HCT116 (cell line): ENCODE measurements around the gene TENM3. TPM values are rescaled to one million over a fixed set of nuclear protein-coding genes. Genes with fewer than 3 reads are reported as not detected.

Experiments
- ATAC-seq: fragments of 200-7000 bp; cut with Tn5 transposase; 2 replicates; pipeline ENCODE4 v1.9.1; 2020; ENCODE audit warnings: mild to moderate bottlenecking, moderate library complexity
- BruUV-seq: library from RNA; stranded (reverse); fragments of 400-500 nt; replicated peaks from 2 replicates; lab custom pipeline; 2021; lab: Mats Ljungman, UMichigan
- CTCF ChIA-PET: fragments of 300-600 bp; sonication (Branson Sonifier 250); formaldehyde crosslinking; loops from one replicate; lab custom pipeline; 2021; ENCODE audit warnings: antibody characterized with exemption; lab: Charles Lee
- POLR2A ChIA-PET: fragments of 300-600, 350-600 bp; sonication (Branson Sonifier 250); formaldehyde crosslinking; loops from one replicate; lab custom pipeline; 2021; ENCODE audit warnings: antibody characterized with exemption; lab: Charles Lee
- RAD21 ChIA-PET, 2 experiments: fragments of 300-600 bp; sonication (Branson Sonifier 250); formaldehyde crosslinking; loops; one replicate each; lab custom pipeline; 2023; ENCODE audit warnings: low total read pairs in 2 of 2; ENCODE audit not compliant: uncharacterized antibody in 2 of 2, unreplicated experiment in 2 of 2, low non-redundant PET in 1 of 2; lab: Charles Lee
- DNase-seq: peaks from one replicate; pipeline ENCODE4 v3.0.0-alpha.2; 2010; ENCODE audit warnings: low read depth, low spot score
- H2AFZ ChIP-seq: fragments of 200-600 bp; shearing (Covaris generic), sonication (generic); 2 replicates; pipeline ENCODE4 v1.6.1; 2017; ENCODE audit warnings: low read depth, mixed run types, mixed read lengths, antibody characterized with exemption, low read length; ENCODE audit not compliant: poor library complexity, severe bottlenecking
- H3K27ac ChIP-seq: 2 replicates; pipeline ENCODE4 v1.5.1; 2012; ENCODE audit warnings: low read depth, low read length
- H3K27me3 ChIP-seq: fragments of 200-600 bp; sonication (generic); 2 replicates; pipeline ENCODE4 v1.6.1; 2016; ENCODE audit warnings: mixed run types, low read length, mixed read lengths; ENCODE audit not compliant: insufficient read depth
- H3K36me3 ChIP-seq, 2 experiments: fragments of 200-500 bp in 1 of 2; fragments of 200-600 bp in 1 of 2; sonication (Bioruptor generic) in 1 of 2; sonication (generic) in 1 of 2; 2 replicates each; pipeline versions ENCODE4 v1.5.1 to v1.6.1; 2014 to 2016; ENCODE audit warnings: low read length in 2 of 2, inconsistent platforms in 1 of 2, mixed read lengths in 1 of 2, mixed run types in 1 of 2; ENCODE audit not compliant: insufficient read depth in 2 of 2, control insufficient read depth in 1 of 2
- H3K4me1 ChIP-seq, 2 experiments: fragments of 200-600 bp in 1 of 2; sonication (generic) in 1 of 2; 2 replicates each; pipeline versions ENCODE4 v1.5.1 to v1.6.1; 2012 to 2017; ENCODE audit warnings: low read length in 2 of 2, inconsistent platforms in 1 of 2, mild to moderate bottlenecking in 1 of 2, mixed read lengths in 1 of 2, mixed run types in 1 of 2, moderate library complexity in 1 of 2; ENCODE audit not compliant: insufficient read depth in 2 of 2, control insufficient read depth in 1 of 2
- H3K4me2 ChIP-seq: fragments of 200-600 bp; sonication (generic); 2 replicates; pipeline ENCODE4 v1.6.1; 2017; ENCODE audit warnings: mixed run types, low read length, mixed read lengths
- H3K4me3 ChIP-seq, 2 experiments: fragments of 200-600 bp in 1 of 2; sonication (generic) in 1 of 2; replicated peaks in 1 of 2; 2 replicates each; pipeline ENCODE4 v1.5.1; 2011 to 2016; ENCODE audit warnings: low read length in 2 of 2, control low read depth in 1 of 2, low read depth in 1 of 2, mild to moderate bottlenecking in 1 of 2, mixed read lengths in 1 of 2, mixed run types in 1 of 2
- H3K79me2 ChIP-seq: fragments of 200-600 bp; sonication (generic); 2 replicates; pipeline ENCODE4 v1.6.1; 2017; ENCODE audit warnings: mild to moderate bottlenecking, mixed run types, low read length, moderate library complexity, mixed read lengths; ENCODE audit not compliant: insufficient read depth
- H3K9ac ChIP-seq: fragments of 200-600 bp; sonication (generic); 2 replicates; pipeline ENCODE4 v1.6.1; 2016; ENCODE audit warnings: low read length, mixed read lengths
- H3K9me2 ChIP-seq: fragments of 200-600 bp; sonication (generic), shearing (Covaris generic); 2 replicates; pipeline ENCODE4 v1.6.1; 2017; ENCODE audit warnings: mixed run types, mild to moderate bottlenecking, moderate library complexity; ENCODE audit not compliant: insufficient read depth
- H3K9me3 ChIP-seq, 2 experiments: fragments of 200-500 bp in 1 of 2; fragments of 200-600 bp in 1 of 2; sonication (Bioruptor generic) in 1 of 2; sonication (generic) in 1 of 2; 2 replicates each; pipeline ENCODE4 v1.6.1; 2014 to 2017; ENCODE audit warnings: low read length in 2 of 2, mixed read lengths in 2 of 2, inconsistent platforms in 1 of 2, low read depth in 1 of 2, mild to moderate bottlenecking in 1 of 2, mixed run types in 1 of 2, moderate library complexity in 1 of 2; ENCODE audit not compliant: control insufficient read depth in 1 of 2, insufficient read depth in 1 of 2
- H4K20me1 ChIP-seq: fragments of 200-600 bp; sonication (generic), shearing (Covaris generic); 2 replicates; pipeline ENCODE4 v1.6.1; 2017; ENCODE audit warnings: mixed run types, mild to moderate bottlenecking, moderate library complexity; ENCODE audit not compliant: insufficient read depth
- CBX3 ChIP-seq: IDR thresholded peaks from 2 replicates; pipeline ENCODE4 v1.6.1; 2012; ENCODE audit warnings: low read depth
- CEBPB ChIP-seq: IDR thresholded peaks from 2 replicates; pipeline ENCODE4 v1.6.1; 2012; ENCODE audit warnings: low read depth
- EZH2phosphoT487 ChIP-seq: fragments of 200-600 bp; IDR thresholded peaks from 2 replicates; pipeline ENCODE4 v1.6.1; 2018; ENCODE audit warnings: antibody characterized with exemption, borderline replicate concordance
- FOSL1 ChIP-seq: IDR thresholded peaks from 2 replicates; pipeline ENCODE4 v1.6.1; 2012; ENCODE audit warnings: low read depth
- JUND ChIP-seq: IDR thresholded peaks from 2 replicates; pipeline ENCODE4 v1.6.1; 2012
- POLR2A ChIP-seq: IDR thresholded peaks from 2 replicates; pipeline ENCODE4 v1.7.0; 2011; ENCODE audit warnings: borderline replicate concordance; ENCODE audit not compliant: insufficient read depth, insufficient read length; ENCODE audit errors: extremely low read depth
- POLR2AphosphoS5 ChIP-seq: IDR thresholded peaks from 2 replicates; pipeline ENCODE4 v1.6.1; 2011; ENCODE audit warnings: mild to moderate bottlenecking, low read depth, low read length, moderate library complexity
- RAD21 ChIP-seq: IDR thresholded peaks from 2 replicates; pipeline ENCODE4 v1.6.1; 2012; ENCODE audit warnings: low read depth, mild to moderate bottlenecking
- SP1 ChIP-seq: IDR thresholded peaks from 2 replicates; pipeline ENCODE4 v1.6.1; 2012; ENCODE audit warnings: low read depth
- TCF7L2 ChIP-seq: IDR thresholded peaks from 2 replicates; pipeline ENCODE4 v1.7.0; 2011; ENCODE audit warnings: borderline replicate concordance, inconsistent platforms; ENCODE audit not compliant: insufficient read depth, insufficient read length; ENCODE audit errors: extremely low read depth
- ZBTB33 ChIP-seq: IDR thresholded peaks from 2 replicates; pipeline ENCODE4 v1.6.1; 2011; ENCODE audit warnings: mild to moderate bottlenecking, low read length, moderate library complexity; ENCODE audit not compliant: insufficient replicate concordance; ENCODE audit errors: extremely low read depth
- ZFX ChIP-seq: fragments of 450-650 bp; IDR thresholded peaks from 2 replicates; pipeline ENCODE4 v1.6.1; 2017
- ZNF274 ChIP-seq: fragments of 200-500 bp; sonication (Bioruptor generic); IDR thresholded peaks from 2 replicates; pipeline ENCODE4 v1.6.1; 2014; ENCODE audit warnings: mild to moderate bottlenecking, low read depth, low read length, inconsistent platforms
- intact Hi-C: fragments of 100-400 bp; cut with micrococcal nuclease; formaldehyde crosslinking; loops from 2 replicates; pipeline ENCODE4 v1.10.0; 2022
- total RNA-seq: library from RNA; stranded (reverse); gene quantifications from one replicate; pipeline ENCODE4 v1.2.1, GENCODE V29; 2021; ENCODE audit not compliant: unreplicated experiment
- TF ChIP-seq, protein P1 (sequence below), 3 experiments: fragments of 200-600 bp in 1 of 3; sonication (generic) in 1 of 3; IDR thresholded peaks in 2 of 3; conservative IDR thresholded peaks in 1 of 3; 2 replicates each; pipeline ENCODE4 v1.5.1; 2012 to 2017; ENCODE audit warnings: low read depth in 2 of 3, low read length in 2 of 3, antibody characterized with exemption in 1 of 3, borderline replicate concordance in 1 of 3, control low read depth in 1 of 3, mild to moderate bottlenecking in 1 of 3, mixed read lengths in 1 of 3, mixed run types in 1 of 3, moderate library complexity in 1 of 3; ENCODE audit not compliant: insufficient read depth in 1 of 3
- TF ChIP-seq, protein P2 (sequence below): IDR thresholded peaks from 2 replicates; pipeline ENCODE4 v1.6.1; 2012

TENM3 gene
- total RNA-seq, 1 experiment from 2014 or later, result 0.54 TPM

DNA sequence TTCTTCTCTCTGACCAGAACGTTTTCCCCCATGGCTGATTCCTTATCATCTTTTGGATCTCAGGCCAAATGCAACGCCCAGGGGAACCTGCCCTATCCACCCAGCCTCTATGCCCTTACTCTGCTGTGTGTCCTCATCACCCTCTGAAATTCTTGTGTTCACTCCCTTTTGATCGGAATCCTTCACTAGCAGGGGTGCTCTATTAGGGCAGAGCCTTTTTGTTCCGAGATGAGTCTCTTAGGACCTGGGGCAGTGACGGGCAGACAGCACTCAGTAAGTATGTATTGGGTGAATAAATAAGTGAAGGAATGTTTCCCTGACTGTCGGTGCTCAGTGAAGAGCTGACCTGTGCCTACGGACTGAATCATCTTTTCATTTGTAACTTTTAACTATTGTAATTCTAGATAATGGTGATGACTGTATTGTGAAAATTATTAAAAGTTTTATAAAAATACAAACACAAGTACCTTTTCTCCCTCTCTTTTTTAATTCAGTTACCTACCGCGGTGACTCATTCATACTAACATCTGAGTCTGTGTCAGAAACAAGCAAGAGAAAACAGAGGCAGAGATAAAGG, 4.8 kb upstream of the TENM3 start:
- Histone ChIP-seq H3K79me2 (no peaks in the 10 kb centered on the region), H3K4me3 (0 out of 4 replicates have a peak overlapping the region, but pooled peaks of 1 of the 2 experiments have one; percentile 8), H3K27ac (no peak overlapping the region), H3K4me1 (peaks cover 0 to 37% of the 10 kb centered on the region in 2 experiments; a peak in 2 of 4 replicates), H2AFZ (no peak overlapping the region), H3K36me3 (no peaks in the 10 kb centered on the region), H3K4me2 (peak overlapping the region; percentile 32), H3K9ac (no peak overlapping the region), H4K20me1 (no peaks in the 10 kb centered on the region), H3K9me3 (no peaks in the 10 kb centered on the region), H3K27me3 (no peaks in the 10 kb centered on the region), H3K9me2 (no peaks in the 10 kb centered on the region)
- ATAC-seq, result no peak
- DNase-seq, result no peak
- ChIA-PET CTCF (no interaction called here), POLR2A (no interaction called here), RAD21 (no interaction called here)
- intact Hi-C loops, result no loop called here
- TF ChIP-seq, protein P1, sequence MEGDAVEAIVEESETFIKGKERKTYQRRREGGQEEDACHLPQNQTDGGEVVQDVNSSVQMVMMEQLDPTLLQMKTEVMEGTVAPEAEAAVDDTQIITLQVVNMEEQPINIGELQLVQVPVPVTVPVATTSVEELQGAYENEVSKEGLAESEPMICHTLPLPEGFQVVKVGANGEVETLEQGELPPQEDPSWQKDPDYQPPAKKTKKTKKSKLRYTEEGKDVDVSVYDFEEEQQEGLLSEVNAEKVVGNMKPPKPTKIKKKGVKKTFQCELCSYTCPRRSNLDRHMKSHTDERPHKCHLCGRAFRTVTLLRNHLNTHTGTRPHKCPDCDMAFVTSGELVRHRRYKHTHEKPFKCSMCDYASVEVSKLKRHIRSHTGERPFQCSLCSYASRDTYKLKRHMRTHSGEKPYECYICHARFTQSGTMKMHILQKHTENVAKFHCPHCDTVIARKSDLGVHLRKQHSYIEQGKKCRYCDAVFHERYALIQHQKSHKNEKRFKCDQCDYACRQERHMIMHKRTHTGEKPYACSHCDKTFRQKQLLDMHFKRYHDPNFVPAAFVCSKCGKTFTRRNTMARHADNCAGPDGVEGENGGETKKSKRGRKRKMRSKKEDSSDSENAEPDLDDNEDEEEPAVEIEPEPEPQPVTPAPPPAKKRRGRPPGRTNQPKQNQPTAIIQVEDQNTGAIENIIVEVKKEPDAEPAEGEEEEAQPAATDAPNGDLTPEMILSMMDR (IDR thresholded peaks at IDR 0.05 in 2 of 3, conservative IDR thresholded peaks at IDR 0.05 in 1 of 3; ENCODE audit: borderline replicate concordance in 1 of 3, insufficient read depth in 1 of 3, low read depth in 2 of 3, low read length in 2 of 3), result no peak
- TF ChIP-seq EZH2phosphoT487, result no peak
- TF ChIP-seq TCF7L2, result no peak
- no peak for TF ChIP-seq ZFX
- TF ChIP-seq SP1, result no peak
- TF ChIP-seq POLR2A, result no peak
- TF ChIP-seq CBX3, result no peak
- TF ChIP-seq FOSL1, result no peak
- no peak for TF ChIP-seq JUND
- TF ChIP-seq, protein P2, sequence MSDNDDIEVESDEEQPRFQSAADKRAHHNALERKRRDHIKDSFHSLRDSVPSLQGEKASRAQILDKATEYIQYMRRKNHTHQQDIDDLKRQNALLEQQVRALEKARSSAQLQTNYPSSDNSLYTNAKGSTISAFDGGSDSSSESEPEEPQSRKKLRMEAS, result no peak
- no peak for TF ChIP-seq ZNF274
- no peak for TF ChIP-seq CEBPB
- no peak for TF ChIP-seq RAD21
- no peak for TF ChIP-seq ZBTB33
- TF ChIP-seq POLR2AphosphoS5, result no peak
- no TSS peak for BruUV-seq
